Transverse colon (tissue), 4 donors: ENCODE data around the gene F3. TPM values are rescaled to one million over a fixed set of nuclear protein-coding genes. Genes with fewer than 3 reads are reported as not detected.
A peak's percentile ranks its signal among the peaks of the same experiment; 100 is the strongest.

Experiments used
- DNase-seq: peaks from one replicate; pipeline ENCODE4 v3.0.0-alpha.2; 2019
- H3K27ac ChIP-seq, 4 donors: fragments of 200-600 bp; sonication (generic); 2 replicates each; pipeline ENCODE4 v1.5.1; 2016 to 2018; ENCODE audit warnings: inconsistent platforms in 4 of 4
- H3K27me3 ChIP-seq: fragments of 200-600 bp; sonication (generic); 2 replicates; pipeline ENCODE4 v1.5.1; 2017; ENCODE audit warnings: inconsistent platforms
- H3K36me3 ChIP-seq, 4 donors: fragments of 200-600 bp; sonication (generic); 2 replicates each; pipeline ENCODE4 v1.5.1; 2017 to 2019; ENCODE audit warnings: inconsistent platforms in 4 of 4
- H3K4me1 ChIP-seq, 4 donors: fragments of 200-600 bp; sonication (generic); 2 replicates each; pipeline ENCODE4 v1.5.1; 2017 to 2020; ENCODE audit warnings: inconsistent platforms in 4 of 4
- H3K4me3 ChIP-seq, 4 donors: fragments of 200-600 bp; sonication (generic); 1 replicate in 1 of 4; 2 replicates in 3 of 4; pipeline versions ENCODE4 v1.5.1 to v1.6.1; 2017 to 2019; ENCODE audit warnings: inconsistent platforms in 4 of 4
- H3K9me3 ChIP-seq, 2 donors: fragments of 200-600 bp; sonication (generic); 2 replicates each; pipeline ENCODE4 v1.5.1; 2017 to 2019; ENCODE audit warnings: inconsistent platforms in 2 of 2
- CTCF ChIP-seq, 5 experiments: fragments of 200-600 bp in 3 of 5; fragments of 450-650 bp in 2 of 5; sonication (generic) in 3 of 5; IDR thresholded peaks; 1 replicate in 2 of 5; 2 replicates in 3 of 5; pipeline ENCODE4 v1.5.1; 2016 to 2017; ENCODE audit warnings: antibody characterized with exemption in 5 of 5, inconsistent platforms in 3 of 5, mild to moderate bottlenecking in 2 of 5, moderate library complexity in 1 of 5
- EP300 ChIP-seq: sonication (generic); formaldehyde crosslinking; IDR thresholded peaks from one replicate; pipeline ENCODE4 v1.6.1; 2017; ENCODE audit warnings: antibody characterized with exemption, low read depth
- POLR2A ChIP-seq: fragments of 450-650 bp; IDR thresholded peaks from one replicate; pipeline ENCODE4 v1.6.1; 2016; ENCODE audit warnings: antibody characterized with exemption, mild to moderate bottlenecking, moderate library complexity
- POLR2AphosphoS5 ChIP-seq, 3 donors: sonication (generic); formaldehyde crosslinking; IDR thresholded peaks; one replicate each; pipeline ENCODE4 v1.6.1; 2016; ENCODE audit warnings: antibody characterized with exemption in 3 of 3
- WGBS, 2 donors: methylation state at CpG; one replicate each; pipeline ENCODE4 v1.1.5; 2018; ENCODE audit warnings: low coverage in 1 of 2; 5-methylcytosine and 5-hydroxymethylcytosine counted together
- in situ Hi-C, 4 donors: fragments of 200-750 bp; cut with MboI; loops; one replicate each; pipeline versions ENCODE4 v1.15.0 to v1.15.1; 2017; ENCODE audit warnings: low sequenced_read_pairs in 3 of 4, low pct_ligation_motif_present in 1 of 4, low pct_unique_long_range_greater_than_20kb in 1 of 4
- intact Hi-C: fragments of 100-400 bp; cut with DNase I; formaldehyde crosslinking; loops from one replicate; pipeline ENCODE4 v1.15.1; 2023; ENCODE audit warnings: low total_unique reads
- total RNA-seq, 4 donors: library from RNA; depleted of rRNA; stranded (reverse); fragments of >200 nt; gene quantifications; one replicate each; pipeline ENCODE4 v1.1.0, GENCODE V29; 2016

The F3 gene
- total RNA-seq, 4 donors from 2014 or later, result 35.9 to 105 (median 59.3) TPM

- in situ Hi-C loops (loop anchor here in 1 of 4 donors (25.0 kb wide), 1 partner anchor 497 kb away; no protein-coding TSS in a partner anchor), intact Hi-C loops (loop anchor here (1.0 kb wide), 1 partner anchor 16 kb away; no protein-coding TSS in a partner anchor)
- peaks cover 0 to 5% (median 0%) of the 10 kb centered on the region in 4 donors for H3K36me3 ChIP-seq
- H3K9me3 ChIP-seq, result no peaks in the 10 kb centered on the region
- H3K4me1 ChIP-seq, result peaks cover 6 to 17% (median 11%) of the 10 kb centered on the region in 4 donors
- TF ChIP-seq POLR2AphosphoS5 (IDR thresholded peaks at IDR 0.05) (no peak), POLR2A (no peak), EP300 (no peak), CTCF (IDR thresholded peaks at IDR 0.05) (no peak)
- H3K27ac ChIP-seq, result peak overlapping the region; percentile 85 to 94 (median 90)
- DNase-seq, result no peak
- peak overlapping the region; percentile 62 to 89 (median 76) for H3K4me3 ChIP-seq
- 45 to 54% methylated on average over 15 to 23 of the region's 23 CpGs for WGBS, 2 donors
- H3K27me3 ChIP-seq, result no peaks in the 10 kb centered on the region
These were observed 916 bp downstream of the F3 start for GRCh38 chr1:94540440-94541245.

- peaks cover 0 to 5% (median 2%) of the 10 kb centered on the region in 4 donors for H3K36me3 ChIP-seq
- in situ Hi-C loops (loop anchor here in 1 of 4 donors (25.0 kb wide), 1 partner anchor 498 kb away; no protein-coding TSS in a partner anchor), intact Hi-C loops (no loop called here)
- no peaks in the 10 kb centered on the region for H3K27me3 ChIP-seq
- peak overlapping the region in 2 of 4 donors; percentile 2 to 89 for H3K4me3 ChIP-seq
- no peak for TF ChIP-seq CTCF (IDR thresholded peaks at IDR 0.05)
- no peak for TF ChIP-seq POLR2AphosphoS5 (IDR thresholded peaks at IDR 0.05)
- TF ChIP-seq EP300, result no peak
- TF ChIP-seq POLR2A, result no peak
- peak overlapping the region in 3 of 4 donors; percentile 10 to 91 (median 85) for H3K27ac ChIP-seq
- DNase-seq, result no peak
- no peaks in the 10 kb centered on the region for H3K9me3 ChIP-seq
- WGBS, 2 donors, result 66 to 78% methylated on average over 3 of the region's 3 CpGs
- H3K4me1 ChIP-seq, result peaks cover 6 to 17% (median 11%) of the 10 kb centered on the region in 4 donors
These were observed 2.1 kb downstream of the F3 start for GRCh38 chr1:94539496-94539895.

GRCh38 chr1:94538243-94538827 is 3.2 kb downstream of the F3 start:
- H3K27ac ChIP-seq, result peak overlapping the region in 3 of 4 donors; percentile 10 to 27 (median 14)
- intact Hi-C loops (no loop called here), in situ Hi-C loops (loop anchor here in 1 of 4 donors (25.0 kb wide), 1 partner anchor 499 kb away; no protein-coding TSS in a partner anchor)
- no peaks in the 10 kb centered on the region for H3K9me3 ChIP-seq
- TF ChIP-seq POLR2A (no peak), EP300 (no peak), POLR2AphosphoS5 (IDR thresholded peaks at IDR 0.05) (no peak), CTCF (IDR thresholded peaks at IDR 0.05) (no peak)
- no peak for DNase-seq
- H3K4me3 ChIP-seq, result peak overlapping the region in 3 of 4 donors; percentile 1 to 89 (median 2)
- WGBS, 2 donors, result 70 to 74% methylated on average over 3 to 6 of the region's 6 CpGs
- H3K36me3 ChIP-seq, result peaks cover 0 to 5% (median 2%) of the 10 kb centered on the region in 4 donors
- no peaks in the 10 kb centered on the region for H3K27me3 ChIP-seq
- H3K4me1 ChIP-seq, result peaks cover 6 to 19% (median 10%) of the 10 kb centered on the region in 4 donors

- intact Hi-C loops (no loop called here), in situ Hi-C loops (loop anchor here in 1 of 4 donors (25.0 kb wide), 1 partner anchor 500 kb away; no protein-coding TSS in a partner anchor)
- peak overlapping the region in 1 of 4 donors; percentile 0 for H3K27ac ChIP-seq
These were observed 4.3 kb downstream of the F3 start for GRCh38 chr1:94537254-94537653.

More at GRCh38 chr1:94537254-94537653, 4.3 kb downstream of the F3 start:
- Histone ChIP-seq H3K4me3 (peak overlapping the region in 1 of 4 donors; percentile 1), H3K4me1 (peaks cover 2 to 15% (median 4%) of the 10 kb centered on the region in 4 donors), H3K27me3 (no peaks in the 10 kb centered on the region), H3K9me3 (no peaks in the 10 kb centered on the region), H3K36me3 (peaks cover 0 to 5% (median 2%) of the 10 kb centered on the region in 4 donors)
- 83% methylated on average over 1 to 6 of the region's 6 CpGs for WGBS, 2 donors
- DNase-seq, result no peak
- TF ChIP-seq CTCF (IDR thresholded peaks at IDR 0.05) (no peak), EP300 (no peak), POLR2AphosphoS5 (IDR thresholded peaks at IDR 0.05) (no peak), POLR2A (no peak)
